ENCODE measurements around the gene MRM3.
"Not testable (repeated sequence)": the region's sequence is repeated elsewhere in the genome, so short reads cannot be mapped to it uniquely, and the experiment has no call there.

Gene MRM3

DNA sequence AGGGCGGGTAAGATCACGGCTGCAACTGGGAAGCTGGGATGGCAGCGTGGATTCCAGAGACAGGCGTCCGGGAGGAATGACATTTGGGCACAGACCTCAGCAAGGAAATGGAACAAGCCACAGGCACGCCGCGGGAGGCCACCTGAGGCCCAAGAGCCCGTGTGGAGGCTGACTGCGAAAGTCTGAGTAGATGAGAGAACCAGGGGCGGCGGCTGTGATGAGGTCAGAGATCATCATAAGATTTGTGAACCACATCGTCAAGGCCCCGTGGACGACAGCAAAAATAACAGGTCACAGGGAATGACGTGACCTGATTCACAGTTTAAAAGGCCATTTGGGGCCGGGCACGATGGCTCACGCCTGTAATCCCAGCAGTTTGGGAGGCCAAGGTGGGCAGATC is 48.2 kb downstream of the MRM3 start:
- no peak overlapping the region for H3K9ac ChIP-seq (ENCODE audit: low read depth, low read length)
- peaks cover 8% of the 10 kb centered on the region for H3K36me3 ChIP-seq (ENCODE audit: control insufficient read depth, insufficient read depth, low read length)
- H3K4me3 ChIP-seq (ENCODE audit: low read depth, low read length), result no peak overlapping the region
- no peaks in the 10 kb centered on the region; the same call in 1 of the 2 replicates for H3K4me1 ChIP-seq (ENCODE audit: control insufficient read depth, insufficient read depth, low read length)
- no peak overlapping the region for H3K27ac ChIP-seq (ENCODE audit: low read depth, low read length)
- no peaks in the 10 kb centered on the region for H3K27me3 ChIP-seq (ENCODE audit: control insufficient read depth, insufficient read depth, low read length)
- no peaks in the 10 kb centered on the region for H3K9me3 ChIP-seq (ENCODE audit: control insufficient read depth, insufficient read depth, low read length)

DNA sequence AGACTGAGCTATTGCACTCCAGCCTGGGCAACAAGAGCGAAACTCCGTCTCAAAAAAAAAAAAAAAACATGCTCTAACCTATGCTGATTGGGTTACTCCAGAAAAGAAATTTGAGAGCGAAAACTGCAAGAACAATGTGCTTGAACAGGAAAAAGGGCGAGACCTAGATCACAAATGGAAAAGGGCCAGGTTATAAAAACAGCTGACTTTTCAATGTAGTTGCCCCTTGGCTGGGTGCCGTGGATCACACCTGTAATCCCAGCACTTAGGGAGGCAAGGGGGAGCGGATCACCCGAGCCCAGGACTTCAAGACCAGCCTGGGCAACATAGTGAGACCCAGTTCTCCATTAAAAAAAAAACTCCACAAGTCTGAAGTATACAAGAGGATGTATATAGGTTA is 48.8 kb downstream of the MRM3 start:
- Histone ChIP-seq H3K27ac (ENCODE audit: low read depth, low read length) (no peak overlapping the region), H3K4me3 (ENCODE audit: low read depth, low read length) (no peak overlapping the region), H3K9me3 (ENCODE audit: control insufficient read depth, insufficient read depth, low read length) (no peaks in the 10 kb centered on the region), H3K27me3 (ENCODE audit: control insufficient read depth, insufficient read depth, low read length) (no peaks in the 10 kb centered on the region), H3K4me1 (ENCODE audit: control insufficient read depth, insufficient read depth, low read length) (no peaks in the 10 kb centered on the region; the same call in 1 of the 2 replicates), H3K9ac (ENCODE audit: low read depth, low read length) (no peak overlapping the region), H3K36me3 (ENCODE audit: control insufficient read depth, insufficient read depth, low read length) (peaks cover 2% of the 10 kb centered on the region)

DNA sequence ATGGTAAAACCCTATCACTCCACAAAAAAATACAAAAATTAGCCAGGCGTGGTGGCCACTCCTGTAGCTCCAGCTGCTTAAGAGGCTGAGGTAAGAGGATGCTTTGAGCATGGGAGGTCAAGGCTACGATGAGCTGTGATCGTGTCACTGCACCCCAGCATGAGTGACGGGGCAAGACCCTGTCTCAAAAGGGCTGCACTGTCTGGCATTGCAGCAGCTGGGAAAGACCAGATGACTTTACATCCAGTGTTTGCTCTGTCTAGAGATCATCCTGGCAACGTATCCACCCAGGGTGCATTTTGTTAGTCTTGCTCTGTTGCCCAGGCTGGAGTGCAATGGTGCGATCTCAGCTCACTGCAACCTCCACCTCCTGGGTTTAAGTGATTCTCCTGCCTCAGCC is 52.0 kb downstream of the MRM3 start:
- no peaks in the 10 kb centered on the region; the same call in 1 of the 2 replicates for H3K36me3 ChIP-seq (ENCODE audit: control insufficient read depth, insufficient read depth, low read length)
- no peaks in the 10 kb centered on the region for H3K9me3 ChIP-seq (ENCODE audit: control insufficient read depth, insufficient read depth, low read length)
- H3K27ac ChIP-seq (ENCODE audit: low read depth, low read length), result no peak overlapping the region
- H3K27me3 ChIP-seq (ENCODE audit: control insufficient read depth, insufficient read depth, low read length), result no peaks in the 10 kb centered on the region
- no peak overlapping the region for H3K9ac ChIP-seq (ENCODE audit: low read depth, low read length)
- no peak overlapping the region for H3K4me3 ChIP-seq (ENCODE audit: low read depth, low read length)
- H3K4me1 ChIP-seq (ENCODE audit: control insufficient read depth, insufficient read depth, low read length), result peaks cover 5% of the 10 kb centered on the region

DNA sequence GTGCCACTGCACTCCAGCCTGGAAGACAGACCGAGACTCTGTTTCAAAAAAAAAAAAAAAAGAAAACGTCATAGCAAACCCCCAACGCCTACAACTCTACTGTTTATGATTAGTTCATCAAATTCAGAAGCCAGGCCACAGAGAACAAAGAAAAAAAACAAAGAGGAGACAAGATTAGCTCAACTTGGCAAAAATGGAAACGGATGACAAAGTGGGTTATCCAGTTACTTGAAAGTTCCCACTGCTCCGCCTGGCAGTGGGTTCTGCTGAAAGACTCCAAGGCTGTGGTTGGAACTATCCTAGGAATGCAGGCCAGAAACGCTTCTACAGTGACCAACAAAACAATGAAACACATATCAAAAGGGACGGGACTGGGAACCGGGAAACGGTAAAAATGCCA is 53.1 kb downstream of the MRM3 start:
- H3K36me3 ChIP-seq (ENCODE audit: control insufficient read depth, insufficient read depth, low read length), result no peaks in the 10 kb centered on the region; the same call in 1 of the 2 replicates
- H3K27ac ChIP-seq (ENCODE audit: low read depth, low read length), result peak overlapping the region; percentile 72
- no peaks in the 10 kb centered on the region for H3K9me3 ChIP-seq (ENCODE audit: control insufficient read depth, insufficient read depth, low read length)

DNA sequence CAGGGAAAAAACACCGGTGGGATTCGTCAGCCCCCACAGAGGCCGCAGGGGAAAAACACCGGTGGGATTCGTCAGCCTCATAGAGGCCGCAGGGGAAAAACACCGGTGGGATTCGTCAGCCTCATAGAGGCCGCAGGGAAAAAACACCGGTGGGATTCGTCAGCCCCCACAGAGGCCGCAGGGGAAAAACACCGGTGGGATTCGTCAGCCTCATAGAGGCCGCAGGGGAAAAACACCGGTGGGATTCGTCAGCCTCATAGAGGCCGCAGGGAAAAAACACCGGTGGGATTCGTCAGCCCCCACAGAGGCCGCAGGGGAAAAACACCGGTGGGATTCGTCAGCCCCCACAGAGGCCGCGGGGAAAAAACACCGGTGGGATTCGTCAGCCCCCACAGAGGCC is 53.6 kb downstream of the MRM3 start:
- H3K4me3 ChIP-seq (ENCODE audit: low read depth, low read length); H3K27me3 ChIP-seq (ENCODE audit: control insufficient read depth, insufficient read depth, low read length); H3K9me3 ChIP-seq (ENCODE audit: control insufficient read depth, insufficient read depth, low read length); H3K36me3 ChIP-seq (ENCODE audit: control insufficient read depth, insufficient read depth, low read length); H3K4me1 ChIP-seq (ENCODE audit: control insufficient read depth, insufficient read depth, low read length); H3K9ac ChIP-seq (ENCODE audit: low read depth, low read length): not testable (repeated sequence)
- H3K27ac ChIP-seq (ENCODE audit: low read depth, low read length), result peak overlapping the region; percentile 85

More for the DNA sequence above, 53.1 kb downstream of the MRM3 start:
- Histone ChIP-seq H3K27me3 (ENCODE audit: control insufficient read depth, insufficient read depth, low read length) (no peaks in the 10 kb centered on the region), H3K4me3 (ENCODE audit: low read depth, low read length) (no peak overlapping the region), H3K4me1 (ENCODE audit: control insufficient read depth, insufficient read depth, low read length) (peaks cover 5% of the 10 kb centered on the region), H3K9ac (ENCODE audit: low read depth, low read length) (no peak overlapping the region)

DNA sequence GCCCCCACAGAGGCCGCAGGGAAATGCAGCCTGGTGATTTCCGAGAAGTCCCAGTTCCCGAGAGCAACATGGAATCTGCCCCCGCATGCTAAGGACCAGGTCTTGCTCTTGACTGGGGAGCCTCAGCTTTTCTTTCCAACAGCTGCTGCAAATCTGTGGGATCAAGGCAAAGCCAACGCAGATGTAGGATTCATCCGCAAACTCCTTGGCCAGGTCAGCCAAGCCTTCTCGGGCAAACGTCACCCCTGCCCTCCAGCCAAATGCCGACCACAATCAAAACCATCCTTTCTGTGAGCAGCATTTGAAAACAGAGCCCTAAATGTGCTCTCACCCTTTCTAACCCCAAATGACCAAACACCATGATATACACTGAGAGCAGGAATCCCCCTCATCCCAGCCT is 54.0 kb downstream of the MRM3 start:
- no peak overlapping the region for H3K4me3 ChIP-seq (ENCODE audit: low read depth, low read length)
- H3K36me3 ChIP-seq (ENCODE audit: control insufficient read depth, insufficient read depth, low read length), result no peaks in the 10 kb centered on the region; the same call in 1 of the 2 replicates
- no peaks in the 10 kb centered on the region for H3K9me3 ChIP-seq (ENCODE audit: control insufficient read depth, insufficient read depth, low read length)
- peak overlapping the region; percentile 85 for H3K27ac ChIP-seq (ENCODE audit: low read depth, low read length)
- H3K27me3 ChIP-seq (ENCODE audit: control insufficient read depth, insufficient read depth, low read length), result no peaks in the 10 kb centered on the region
- H3K4me1 ChIP-seq (ENCODE audit: control insufficient read depth, insufficient read depth, low read length), result peaks cover 5% of the 10 kb centered on the region
- no peak overlapping the region for H3K9ac ChIP-seq (ENCODE audit: low read depth, low read length)

DNA sequence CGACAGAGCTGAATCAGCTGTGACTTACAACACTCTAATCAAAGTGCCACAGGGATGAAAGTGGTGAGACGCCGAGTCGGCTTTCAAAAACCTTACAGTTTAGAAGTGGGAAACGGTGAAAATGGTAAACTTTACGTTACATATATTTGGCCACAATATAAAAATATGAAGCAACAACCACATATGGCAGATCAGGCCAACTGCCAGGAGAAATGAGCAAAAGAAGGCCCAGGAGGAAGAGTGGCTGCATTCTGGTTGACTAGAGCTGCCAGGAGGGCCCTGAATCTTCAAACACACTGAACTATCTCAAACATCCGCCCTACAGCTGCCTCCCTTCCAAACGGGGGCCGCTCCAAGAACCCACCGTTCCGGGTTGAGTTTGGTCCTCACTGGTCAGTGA is 56.3 kb downstream of the MRM3 start:
- Histone ChIP-seq H3K27me3 (ENCODE audit: control insufficient read depth, insufficient read depth, low read length) (no peaks in the 10 kb centered on the region), H3K36me3 (ENCODE audit: control insufficient read depth, insufficient read depth, low read length) (no peaks in the 10 kb centered on the region; the same call in 1 of the 2 replicates), H3K4me1 (ENCODE audit: control insufficient read depth, insufficient read depth, low read length) (peaks cover 5% of the 10 kb centered on the region)

DNA sequence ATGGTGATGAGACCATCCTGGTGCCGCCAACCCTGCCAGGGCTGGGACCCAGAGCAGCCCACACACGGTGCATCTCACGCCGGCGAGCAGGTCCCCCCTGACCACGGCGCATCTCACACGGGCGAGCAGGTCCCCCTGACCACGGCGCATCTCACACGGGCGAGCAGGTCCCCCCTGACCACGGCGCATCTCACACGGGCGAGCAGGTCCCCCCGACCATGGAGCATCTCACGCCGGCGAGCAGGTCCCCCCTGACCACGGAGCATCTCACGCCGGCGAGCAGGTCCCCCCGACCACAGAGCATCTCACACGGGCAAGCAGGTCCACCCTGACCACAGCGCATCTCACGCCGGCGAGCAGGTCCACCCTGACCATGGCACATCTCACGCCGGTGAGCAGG is 59.2 kb downstream of the MRM3 start:
- Histone ChIP-seq H3K4me1 (ENCODE audit: control insufficient read depth, insufficient read depth, low read length) (peaks cover 2% of the 10 kb centered on the region), H3K9me3 (ENCODE audit: control insufficient read depth, insufficient read depth, low read length) (no peaks in the 10 kb centered on the region), H3K36me3 (ENCODE audit: control insufficient read depth, insufficient read depth, low read length) (no peaks in the 10 kb centered on the region; the same call in 1 of the 2 replicates), H3K27me3 (ENCODE audit: control insufficient read depth, insufficient read depth, low read length) (no peaks in the 10 kb centered on the region), H3K9ac (ENCODE audit: low read depth, low read length) (no peak overlapping the region), H3K4me3 (ENCODE audit: low read depth, low read length) (no peak overlapping the region), H3K27ac (ENCODE audit: low read depth, low read length) (no peak overlapping the region)

More for the DNA sequence above, 56.3 kb downstream of the MRM3 start:
- no peak overlapping the region for H3K4me3 ChIP-seq (ENCODE audit: low read depth, low read length)
- H3K27ac ChIP-seq (ENCODE audit: low read depth, low read length), result no peak overlapping the region
- no peak overlapping the region for H3K9ac ChIP-seq (ENCODE audit: low read depth, low read length)
- H3K9me3 ChIP-seq (ENCODE audit: control insufficient read depth, insufficient read depth, low read length), result no peaks in the 10 kb centered on the region
